HS-5 (cell line): ENCODE results near the gene CELF5.
"Not testable (repeated sequence)": the region's sequence is repeated elsewhere in the genome, so short reads cannot be mapped to it uniquely, and the experiment has no call there.

Experiments used
- DNase-seq: peaks from one replicate; pipeline ENCODE4 v3.0.0-alpha.2; 2012; ENCODE audit warnings: low read depth

Gene CELF5

DNA sequence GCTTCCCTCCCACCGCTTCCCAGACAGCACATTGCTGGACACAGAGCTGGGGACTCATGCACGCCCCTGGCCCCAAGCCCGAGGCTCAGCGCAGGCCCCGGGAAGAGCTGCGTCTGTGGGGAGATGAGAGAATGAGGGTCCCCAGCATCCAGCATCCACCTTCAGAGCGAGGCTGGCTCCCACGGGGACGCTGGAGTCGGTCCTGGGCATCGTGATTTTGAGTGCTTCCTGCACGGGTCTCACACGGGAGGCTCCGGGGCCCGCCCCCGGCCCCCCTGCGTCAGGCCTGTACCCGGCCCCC lies 34.0 kb upstream of the CELF5 start:
- DNase-seq, result no peak

DNA sequence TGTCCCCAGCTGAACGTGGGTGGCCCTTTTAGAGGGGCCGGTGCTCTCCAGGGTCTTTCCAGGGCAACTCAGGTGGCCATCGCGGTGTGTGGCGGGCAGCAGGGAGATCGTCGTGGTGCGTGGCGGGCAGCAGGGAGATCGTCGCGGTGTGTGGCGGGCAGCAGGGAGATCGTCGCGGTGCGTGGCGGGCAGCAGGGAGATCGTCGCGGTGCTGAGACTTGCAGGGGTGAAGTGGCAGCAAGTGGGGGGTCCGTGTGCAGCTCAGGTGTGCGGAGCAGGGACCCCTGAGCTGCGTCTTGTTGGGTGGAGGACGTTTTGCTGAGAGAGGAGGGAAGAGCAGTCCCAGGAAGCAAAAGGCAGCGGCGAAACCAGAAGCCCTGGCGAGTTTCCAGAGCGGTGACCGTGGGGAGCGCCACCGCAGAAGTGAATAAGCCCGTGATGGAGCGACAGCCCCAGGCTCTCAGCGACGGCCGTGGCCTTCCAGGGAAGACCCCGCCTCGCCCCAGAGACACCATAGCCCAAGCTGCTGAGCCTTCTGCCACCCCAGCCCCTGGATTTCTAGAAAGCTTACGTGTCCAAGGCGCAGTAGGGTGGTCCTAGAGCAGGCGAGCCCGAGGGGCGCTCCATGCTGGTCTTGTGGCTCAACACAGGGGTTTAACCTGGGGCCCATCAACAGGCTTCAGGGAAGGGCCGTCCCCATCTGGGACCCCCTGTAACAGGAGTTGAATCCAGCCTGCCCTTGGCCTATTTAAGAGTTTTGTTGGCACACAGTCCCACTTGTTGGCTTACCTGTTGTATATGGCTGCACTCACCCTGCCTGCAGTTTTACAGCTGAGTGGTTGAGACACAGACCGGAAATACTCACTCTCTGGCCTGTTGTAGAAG lies 33.3 kb upstream of the CELF5 start:
- no peak for DNase-seq

DNA sequence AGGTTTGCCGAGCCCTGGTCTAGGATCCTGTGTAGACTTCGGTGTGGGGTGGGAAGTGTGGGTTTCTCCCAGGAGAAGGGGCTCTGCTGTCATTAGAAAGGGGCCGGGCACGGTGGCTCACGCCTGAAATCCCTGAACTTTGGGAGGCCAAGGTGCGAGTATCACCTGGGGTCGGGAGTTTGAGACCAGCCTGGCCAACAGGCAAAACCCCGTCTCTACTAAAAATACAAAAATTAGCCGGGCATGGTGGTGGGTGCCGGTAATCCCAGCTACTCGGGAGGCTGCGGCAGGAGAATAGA lies 32.7 kb upstream of the CELF5 start:
- DNase-seq, result not testable (repeated sequence)

DNA sequence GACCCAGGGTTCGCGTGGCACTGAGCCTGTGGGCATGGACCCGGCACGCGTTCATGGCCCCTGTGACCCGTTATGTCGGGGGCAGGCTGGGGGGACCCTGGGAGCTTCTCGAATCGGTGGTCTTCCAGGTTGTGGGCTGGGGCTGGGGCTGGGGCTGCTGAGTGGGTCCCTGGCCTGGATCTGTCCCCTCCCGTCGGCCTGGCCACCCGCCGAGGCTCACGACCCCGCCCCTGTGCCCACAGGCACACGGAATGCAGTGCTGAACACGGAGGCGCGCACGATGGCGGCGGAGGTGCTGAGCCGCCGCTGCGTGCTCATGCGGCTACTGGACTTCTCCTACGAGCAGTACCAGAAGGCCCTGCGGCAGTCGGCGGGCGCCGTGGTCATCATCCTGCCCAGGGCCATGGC lies 32.2 kb upstream of the CELF5 start:
- no peak for DNase-seq

DNA sequence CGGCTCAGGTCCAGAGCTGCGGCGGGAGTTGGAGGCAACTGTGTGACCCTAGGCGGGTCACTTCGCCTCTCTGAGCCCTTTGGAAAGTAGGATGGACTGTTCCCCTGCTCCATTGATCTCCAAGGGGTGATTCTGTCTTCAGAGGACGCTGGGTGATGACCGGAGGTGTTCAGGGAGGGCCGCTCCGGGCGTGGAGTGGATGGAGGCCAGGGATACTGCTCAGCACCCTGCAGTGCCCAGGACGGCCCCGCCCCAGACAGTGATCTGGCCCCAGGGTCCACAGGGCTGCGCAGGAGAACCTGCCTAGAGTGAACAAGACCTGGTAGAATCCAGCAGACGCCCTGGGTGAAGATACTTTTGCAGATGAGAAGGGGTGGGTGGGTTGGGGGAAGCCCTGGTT lies 31.8 kb upstream of the CELF5 start:
- no peak for DNase-seq

DNA sequence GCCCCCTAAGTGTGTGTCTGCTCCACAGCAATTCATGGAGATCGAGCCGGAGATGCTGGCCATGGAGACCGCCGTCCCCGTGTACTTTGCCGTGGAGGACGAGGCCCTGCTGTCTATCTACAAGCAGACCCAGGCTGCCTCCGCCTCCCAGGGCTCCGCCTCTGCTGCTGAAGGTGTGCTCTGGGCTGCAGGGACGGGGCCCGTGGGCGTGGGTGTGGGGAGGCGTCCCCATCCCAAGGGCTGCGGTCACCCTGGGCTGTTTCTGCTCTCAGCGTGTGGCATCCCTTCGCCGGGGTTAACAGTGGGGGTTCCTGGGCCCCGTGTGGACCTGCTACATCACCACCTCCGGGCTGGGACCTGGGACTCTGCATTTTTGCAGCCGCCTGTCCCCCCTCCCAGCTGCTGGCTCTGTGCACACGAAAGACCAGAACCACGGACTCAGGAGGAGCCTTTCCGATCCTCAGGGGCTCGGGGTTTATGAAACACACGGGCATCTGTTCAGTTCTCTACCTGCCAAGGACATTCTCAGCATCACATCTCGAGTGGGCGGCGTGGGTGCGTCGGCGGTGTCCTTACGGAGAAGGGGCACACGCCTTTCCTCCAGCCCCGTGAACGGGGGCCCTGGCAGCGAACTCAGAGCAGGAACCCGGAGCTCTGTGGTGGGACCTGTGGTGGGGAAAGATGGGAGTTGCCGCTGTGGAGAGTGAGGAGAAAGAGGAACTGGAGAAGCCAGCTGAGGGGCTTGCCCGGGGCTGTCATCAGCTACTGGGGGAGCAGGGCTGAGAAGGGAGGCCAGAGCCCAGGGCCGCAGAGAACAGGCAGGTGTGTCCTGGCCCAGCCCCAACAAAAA lies 31.0 kb upstream of the CELF5 start:
- DNase-seq, result no peak

DNA sequence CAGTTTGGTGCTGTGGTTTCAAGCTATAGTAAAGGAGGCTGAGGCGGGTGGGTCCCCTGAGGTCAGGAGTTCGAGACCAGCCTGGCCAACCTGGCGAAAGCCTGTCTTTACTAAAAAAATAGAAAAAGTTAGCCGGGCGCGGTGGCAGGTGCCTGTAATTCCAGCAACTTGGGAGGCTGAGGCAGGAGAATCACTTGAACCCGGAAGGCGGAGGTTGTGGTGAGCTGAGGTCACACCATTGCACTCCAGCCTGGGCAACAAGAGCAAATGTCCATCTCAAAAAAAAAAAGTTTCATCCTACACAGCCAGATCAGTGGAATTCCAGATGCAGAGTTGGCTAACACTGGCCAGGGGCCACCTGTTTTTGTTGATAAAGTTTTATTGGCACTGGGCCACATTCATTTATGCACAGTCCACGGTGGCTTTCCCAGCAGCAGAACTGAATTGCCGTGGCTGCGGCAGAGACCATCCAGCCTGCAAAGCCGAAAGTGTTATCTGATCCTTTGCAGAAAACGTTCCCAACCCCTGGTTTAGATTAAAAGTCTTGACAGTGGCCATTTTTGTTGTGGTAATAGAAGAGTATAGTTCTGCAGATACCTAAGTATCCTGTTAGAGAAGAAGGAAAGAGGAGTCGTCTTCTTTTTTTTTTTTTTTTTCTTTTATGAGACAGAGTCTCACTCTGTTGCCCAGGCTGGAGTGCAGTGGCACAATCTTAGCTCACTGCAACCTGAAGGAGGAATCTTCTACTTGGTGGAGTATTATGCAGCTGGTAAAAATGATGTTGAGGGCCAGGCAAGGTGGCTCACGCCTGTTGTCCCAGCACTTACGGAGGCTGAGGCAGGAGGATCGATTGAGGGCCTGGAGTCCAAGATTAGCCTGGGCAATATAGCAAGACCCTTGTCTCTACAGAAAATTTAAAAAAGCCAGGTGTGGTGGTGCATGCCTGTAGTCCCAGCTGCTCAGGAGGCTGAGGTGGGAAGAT lies 30.1 kb upstream of the CELF5 start:
- no peak for DNase-seq

DNA sequence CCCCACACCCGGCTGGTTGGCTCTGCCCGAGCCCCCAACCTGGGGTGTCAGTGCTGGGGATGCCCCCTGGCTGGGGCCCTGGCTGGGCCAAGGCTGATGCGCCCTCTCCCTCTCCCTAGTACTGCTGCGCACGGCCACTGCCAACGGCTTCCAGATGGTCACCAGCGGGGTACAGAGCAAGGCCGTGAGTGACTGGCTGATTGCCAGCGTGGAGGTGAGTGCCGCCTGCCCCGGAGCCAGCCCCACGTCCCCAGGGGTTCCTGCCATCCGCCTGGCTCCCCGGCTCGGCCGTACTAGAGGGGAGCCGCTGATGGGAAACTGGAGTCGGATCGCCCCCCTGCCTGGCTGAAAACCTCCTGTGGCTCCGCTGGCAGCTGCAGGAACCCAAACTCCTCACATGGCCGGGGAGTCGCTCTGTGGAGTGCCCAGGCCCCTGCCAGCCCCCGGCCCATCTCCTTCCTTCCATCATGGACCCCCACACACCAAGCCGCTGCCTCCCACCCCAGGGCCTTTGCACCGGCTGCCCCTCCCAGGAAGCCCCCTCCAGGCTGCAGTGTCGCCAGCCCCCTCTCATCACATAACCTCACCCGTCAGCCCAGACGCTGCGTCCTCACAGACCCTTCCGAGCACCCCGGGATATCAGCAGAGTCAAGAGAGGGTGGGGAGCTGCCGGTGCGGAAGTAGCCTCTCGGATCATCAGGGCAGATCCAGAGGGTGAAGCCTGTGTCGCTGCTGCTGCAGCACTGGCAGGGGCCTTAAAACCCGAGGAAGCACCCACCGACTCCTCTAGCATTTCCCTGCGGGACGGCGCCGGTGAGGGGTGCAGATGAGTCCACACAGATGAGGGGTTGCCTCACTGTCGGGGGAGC lies 28.2 kb upstream of the CELF5 start:
- no peak for DNase-seq

DNA sequence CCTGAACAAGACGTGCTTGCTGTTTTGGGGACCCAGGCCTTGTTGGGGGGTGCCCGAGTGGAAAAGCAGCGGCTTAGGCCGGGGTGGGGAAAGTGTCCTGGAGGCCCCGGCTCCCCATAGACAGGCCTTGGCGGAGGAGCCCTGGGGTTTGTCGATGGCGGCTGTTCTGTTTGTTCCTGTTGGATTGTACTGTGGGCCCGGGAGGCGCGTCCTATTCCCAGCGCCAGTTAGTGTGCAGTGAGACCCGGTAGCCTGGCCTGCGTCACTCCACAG lies 27.6 kb upstream of the CELF5 start:
- DNase-seq, result no peak

DNA sequence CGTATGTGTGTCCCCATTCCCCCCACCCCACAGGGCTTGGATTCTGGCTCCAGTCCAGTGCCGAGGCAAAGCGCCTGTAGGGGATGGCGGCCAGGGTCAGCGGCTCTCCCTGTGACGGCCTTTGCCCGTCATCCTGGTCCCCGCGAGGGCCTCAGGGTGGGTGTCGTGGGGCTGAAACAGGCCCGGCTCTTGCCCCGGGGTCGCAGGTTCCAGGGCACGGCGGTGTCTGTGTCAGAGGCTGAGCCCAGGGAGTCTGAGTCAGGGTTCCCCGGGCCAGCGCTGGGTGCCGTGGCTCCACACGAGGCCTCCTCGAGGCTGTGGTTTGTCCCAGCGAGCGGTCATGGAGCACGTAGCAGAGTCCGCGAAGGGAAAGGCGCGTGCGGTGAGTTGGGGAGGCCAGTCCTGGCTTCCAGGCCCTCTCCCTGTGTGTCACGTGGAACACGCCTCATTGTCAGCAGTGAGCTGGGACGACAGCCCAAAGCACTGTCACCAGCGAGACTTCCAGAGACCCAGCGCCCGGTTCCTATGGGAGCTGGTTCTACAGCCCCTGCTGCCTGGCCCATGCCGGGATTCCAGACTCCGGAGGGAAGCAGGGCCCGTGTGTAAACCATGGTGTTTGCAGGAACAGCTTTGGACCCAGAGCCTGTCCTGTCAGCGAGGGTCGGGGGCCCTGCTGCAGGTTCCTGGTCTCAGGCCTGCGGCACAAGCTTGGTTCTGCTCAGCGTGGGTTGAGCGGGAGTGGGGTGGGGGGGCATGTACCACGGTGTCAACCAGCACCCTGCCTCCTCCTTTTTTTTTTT lies 25.4 kb upstream of the CELF5 start:
- no peak for DNase-seq

DNA sequence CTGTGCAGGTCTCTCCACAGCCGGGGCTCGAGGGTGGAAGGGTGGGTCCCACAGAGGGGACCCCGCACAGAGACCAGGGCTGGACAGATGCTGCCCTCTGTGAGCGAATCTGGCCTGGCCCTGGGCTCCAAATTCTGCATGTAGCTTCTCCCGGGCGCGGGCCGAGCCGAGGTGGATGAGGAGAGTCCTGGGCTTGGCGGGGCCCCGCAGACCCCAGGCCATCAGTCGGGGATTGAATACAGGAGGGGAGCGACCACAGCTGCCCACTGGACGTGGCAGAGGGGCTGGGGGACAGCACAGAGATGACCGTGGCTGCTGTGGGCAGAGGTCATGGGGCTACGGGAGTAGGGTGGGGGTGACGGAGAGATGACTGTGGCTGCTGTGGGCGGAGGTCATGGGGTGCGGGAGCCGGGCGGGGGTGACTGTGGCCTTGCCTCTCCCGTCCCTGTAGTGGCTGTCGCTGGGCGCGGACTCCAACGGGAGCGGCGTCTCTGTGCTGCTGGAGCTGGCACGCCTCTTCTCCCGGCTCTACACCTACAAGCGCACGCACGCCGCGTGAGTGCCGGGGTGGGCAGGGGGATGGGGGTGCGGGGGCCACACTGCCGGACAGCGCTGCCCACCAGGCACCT lies 23.3 kb upstream of the CELF5 start:
- DNase-seq, result no peak

DNA sequence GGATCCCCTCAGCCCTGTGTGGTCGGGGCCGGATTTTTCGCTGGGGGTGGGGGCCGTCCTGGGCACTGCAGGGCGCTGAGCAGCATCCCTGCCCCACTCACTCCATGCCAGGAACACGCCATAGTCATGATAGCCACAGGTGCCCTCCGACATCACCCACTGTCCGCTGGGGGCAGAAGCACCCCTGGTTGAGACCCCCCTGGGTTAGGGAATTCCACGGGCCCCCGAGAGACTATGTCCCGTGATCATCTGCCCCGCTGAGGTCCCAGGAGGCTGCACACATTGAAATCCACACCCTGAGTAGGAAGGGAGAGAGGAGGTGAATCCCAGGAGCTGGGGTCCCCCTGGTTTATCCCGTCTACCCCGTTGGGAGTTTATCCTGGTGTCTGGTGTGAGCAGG lies 22.6 kb upstream of the CELF5 start:
- DNase-seq, result no peak

DNA sequence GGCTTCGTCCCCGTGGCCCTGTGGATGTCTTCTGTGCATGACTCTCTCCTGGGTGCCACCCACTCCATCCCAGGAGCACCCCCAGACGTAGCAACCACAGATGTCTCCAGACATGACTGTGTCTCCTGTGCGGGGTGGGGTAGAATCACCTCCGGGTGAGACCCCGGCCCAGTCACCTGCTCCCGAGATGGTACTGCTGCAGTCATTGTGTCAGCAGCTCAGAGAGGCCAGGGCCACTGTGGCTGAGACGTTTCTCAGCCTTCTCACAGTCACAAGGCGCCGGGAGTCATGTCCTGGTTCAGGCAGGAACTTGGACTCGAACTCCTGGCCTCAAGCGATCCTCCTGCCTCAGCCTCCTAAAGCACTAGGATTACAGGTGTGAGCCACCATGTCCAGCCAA lies 22.1 kb upstream of the CELF5 start:
- DNase-seq, result no peak

DNA sequence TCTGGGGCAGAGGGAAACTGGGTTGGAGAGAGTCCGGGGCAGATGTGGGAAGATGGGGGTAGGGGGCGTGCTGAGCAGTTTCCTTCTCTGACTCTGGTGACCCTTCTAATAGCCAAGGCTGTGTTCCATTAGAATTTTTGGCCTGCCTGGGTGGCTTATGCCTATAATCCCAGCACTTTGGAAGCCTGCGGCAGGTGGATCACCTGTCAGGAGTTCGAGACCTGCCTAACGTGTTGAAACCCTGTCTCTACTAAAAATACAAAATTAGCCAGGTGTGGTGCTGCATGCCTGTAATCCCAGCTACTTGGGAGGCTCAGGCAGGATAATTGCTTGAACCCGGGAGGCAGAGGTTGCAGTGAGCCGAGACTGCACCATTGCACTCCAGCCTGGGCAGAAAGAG lies 21.6 kb upstream of the CELF5 start:
- not testable (repeated sequence) for DNase-seq

DNA sequence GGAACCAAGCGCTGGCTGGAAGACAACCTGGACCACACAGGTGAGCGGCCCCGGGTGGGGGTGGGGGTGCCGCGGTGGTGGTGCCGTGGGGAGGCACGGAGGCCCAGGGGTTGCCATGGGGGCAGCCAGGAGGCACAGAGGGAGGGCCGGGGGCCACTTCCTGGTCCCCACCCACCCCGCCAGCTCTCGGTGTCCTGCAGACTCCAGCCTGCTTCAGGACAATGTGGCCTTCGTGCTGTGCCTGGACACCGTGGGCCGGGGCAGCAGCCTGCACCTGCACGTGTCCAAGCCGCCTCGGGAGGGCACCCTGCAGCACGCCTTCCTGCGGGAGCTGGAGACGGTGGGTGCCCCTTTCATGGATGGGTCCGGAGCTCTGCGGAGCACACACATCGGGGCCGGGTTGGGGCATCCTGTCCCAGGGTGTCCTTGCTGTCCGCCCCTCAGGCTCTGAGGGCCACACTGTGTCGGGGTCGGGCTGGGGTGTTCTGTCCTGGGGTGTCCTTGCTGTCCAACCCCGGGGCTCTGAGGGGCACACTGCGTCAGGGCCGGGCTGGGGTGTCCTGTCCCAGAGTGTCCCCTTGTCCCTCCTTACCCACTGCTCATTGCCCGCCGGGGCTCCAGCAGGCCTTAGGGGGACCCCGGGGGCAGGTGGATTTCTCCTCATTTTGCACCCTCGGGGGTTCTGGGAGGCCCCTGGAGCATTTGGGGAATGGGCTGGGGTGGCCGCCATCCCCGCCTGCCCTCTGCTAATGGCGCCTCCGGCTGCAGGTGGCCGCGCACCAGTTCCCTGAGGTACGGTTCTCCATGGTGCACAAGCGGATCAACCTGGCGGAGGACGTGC lies 20.4 kb upstream of the CELF5 start:
- DNase-seq, result no peak

DNA sequence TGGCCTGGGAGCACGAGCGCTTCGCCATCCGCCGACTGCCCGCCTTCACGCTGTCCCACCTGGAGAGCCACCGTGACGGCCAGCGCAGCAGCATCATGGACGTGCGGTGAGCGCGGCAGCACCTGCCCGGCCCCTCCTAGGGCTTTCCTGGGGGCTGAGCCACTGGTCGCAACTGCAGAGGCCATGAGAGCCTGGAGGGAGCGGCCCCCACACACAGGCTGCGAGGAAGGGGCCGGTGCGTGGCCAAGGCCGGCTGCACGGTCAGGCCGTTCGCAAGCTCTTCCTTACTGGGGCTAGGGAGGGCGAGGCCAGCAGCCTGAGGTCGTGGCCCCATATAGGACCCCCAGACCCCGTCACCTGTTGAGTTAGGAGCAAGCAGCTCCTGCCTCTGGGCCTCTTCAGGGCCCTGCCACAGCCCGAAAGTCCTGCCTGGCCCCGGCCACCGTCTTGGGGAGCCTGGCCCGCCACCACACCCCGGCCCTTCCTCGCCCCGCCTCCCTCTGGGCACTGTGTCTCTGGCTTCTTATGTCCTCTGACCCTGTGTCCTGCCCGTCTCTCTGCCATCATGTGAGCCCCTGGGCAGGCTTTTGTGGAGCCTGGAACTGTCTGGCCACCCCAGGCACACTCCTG lies 19.7 kb upstream of the CELF5 start:
- no peak for DNase-seq

DNA sequence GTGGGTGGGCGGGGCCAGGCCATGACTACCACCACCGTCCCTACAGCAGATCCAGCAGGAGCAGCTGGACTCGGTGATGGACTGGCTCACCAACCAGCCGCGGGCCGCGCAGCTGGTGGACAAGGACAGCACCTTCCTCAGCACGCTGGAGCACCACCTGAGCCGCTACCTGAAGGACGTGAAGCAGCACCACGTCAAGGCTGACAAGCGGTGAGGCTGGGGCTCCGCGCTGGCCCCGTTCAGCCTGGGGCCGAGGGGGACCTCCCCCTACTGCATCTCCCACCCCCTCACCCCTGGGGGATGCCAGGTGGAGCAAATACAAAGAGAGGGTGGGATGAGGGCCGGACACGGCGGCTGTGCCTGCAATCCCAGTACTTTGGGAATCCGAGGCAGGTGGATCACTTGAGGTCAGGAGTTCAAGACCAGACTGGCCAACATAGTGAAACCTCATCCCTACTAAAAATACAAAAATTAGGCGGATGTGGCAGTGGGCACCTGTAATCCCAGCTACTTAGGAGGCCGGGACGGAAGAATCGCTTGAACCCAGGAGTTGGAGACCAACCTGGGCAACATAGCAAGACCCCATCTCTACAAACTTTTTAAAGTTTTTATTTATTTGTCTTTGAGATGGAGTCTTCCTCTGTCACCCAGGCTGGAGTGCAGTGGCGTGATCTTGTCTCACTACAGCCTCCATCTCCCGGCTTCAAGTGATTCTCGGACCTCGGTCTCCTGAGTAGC lies 18.1 kb upstream of the CELF5 start:
- no peak for DNase-seq
